ENCODE results near the gene ZFP62.

ZFP62 gene

GRCh38 chr5:180810959-180811622, 50.0 kb downstream of the ZFP62 start:
- no peak for TF ChIP-seq EZH2 (IDR thresholded peaks at IDR 0.05)
- no peak for TF ChIP-seq POLR2AphosphoS5 (IDR thresholded peaks at IDR 0.05; ENCODE audit: borderline replicate concordance, low read depth, low read length)
- no peak for TF ChIP-seq FOXP2 (optimal IDR thresholded peaks at IDR 0.05; ENCODE audit: control extremely low read depth, extremely low read length, insufficient read depth)
- Histone ChIP-seq H3K9ac (ENCODE audit: insufficient read length) (peak overlapping the region; percentile 97), H3K36me3 (ENCODE audit: insufficient read depth, low read length) (no peaks in the 10 kb centered on the region), H3K27ac (peak overlapping the region; percentile 98), H3K9me3 (ENCODE audit: low read depth, low read length) (no peaks in the 10 kb centered on the region), H3K4me3 (peak overlapping the region; percentile 100)
- no peak for DNase-seq (ENCODE audit: low read depth, low spot score)

DNA sequence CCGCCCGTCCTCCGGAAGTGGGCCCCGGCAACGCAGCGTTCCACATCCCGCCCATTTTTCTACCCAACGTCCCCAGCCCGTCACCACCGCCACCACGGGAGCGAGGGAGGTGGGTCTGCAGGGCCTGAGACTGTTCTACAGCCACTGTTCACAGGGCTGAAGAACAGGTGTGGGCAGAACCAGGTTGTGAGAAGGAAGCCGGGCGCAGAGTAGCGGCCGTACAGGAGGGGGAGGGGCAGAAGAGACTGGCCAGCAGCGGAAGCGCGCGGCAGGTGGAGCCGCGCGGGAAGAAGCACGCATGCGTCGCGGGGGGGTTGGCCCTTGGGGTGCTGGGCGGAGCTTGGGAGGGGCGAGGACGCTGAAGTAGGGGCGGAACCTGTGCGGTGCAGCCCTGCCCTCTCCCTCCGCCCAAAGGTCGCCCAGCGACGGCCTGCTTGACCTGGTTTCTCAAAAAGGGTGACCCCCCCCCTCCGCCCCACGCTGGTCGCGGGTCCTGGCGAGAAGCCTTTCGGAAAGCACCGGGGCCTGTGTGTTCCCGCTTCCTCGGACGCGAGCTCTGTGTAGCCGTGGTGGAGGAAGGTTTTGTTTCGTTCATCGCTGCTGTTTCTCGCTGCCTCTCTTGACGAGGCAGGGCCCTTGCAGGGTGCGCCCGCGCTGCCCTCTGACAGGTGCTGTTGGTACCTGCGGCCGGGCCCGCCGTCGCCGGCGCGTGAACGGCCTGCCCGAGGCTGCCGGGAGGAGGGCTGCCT, 50.7 kb downstream of the ZFP62 start:
- no peak for TF ChIP-seq EZH2 (IDR thresholded peaks at IDR 0.05)
- peak; percentile 48 for TF ChIP-seq FOXP2 (optimal IDR thresholded peaks at IDR 0.05; ENCODE audit: control extremely low read depth, extremely low read length, insufficient read depth)
- peak; percentile 94 for TF ChIP-seq POLR2AphosphoS5 (IDR thresholded peaks at IDR 0.05; ENCODE audit: borderline replicate concordance, low read depth, low read length)
- Histone ChIP-seq H3K9ac (ENCODE audit: insufficient read length) (peak overlapping the region; percentile 97), H3K4me3 (peak overlapping the region; percentile 100), H3K9me3 (ENCODE audit: low read depth, low read length) (no peaks in the 10 kb centered on the region), H3K27ac (peak overlapping the region; percentile 98), H3K36me3 (ENCODE audit: insufficient read depth, low read length) (no peaks in the 10 kb centered on the region)
- peak; percentile 56 for DNase-seq (ENCODE audit: low read depth, low spot score)

- H3K9me3 ChIP-seq (ENCODE audit: low read depth, low read length), result no peaks in the 10 kb centered on the region
- H3K9ac ChIP-seq (ENCODE audit: insufficient read length), result peak overlapping the region; percentile 97
- DNase-seq (ENCODE audit: low read depth, low spot score), result peak; percentile 66
- peak overlapping the region; percentile 100 for H3K4me3 ChIP-seq
- H3K27ac ChIP-seq, result peak overlapping the region; percentile 98
- no peak; the same call in 1 of the 2 replicates for TF ChIP-seq POLR2AphosphoS5 (IDR thresholded peaks at IDR 0.05; ENCODE audit: borderline replicate concordance, low read depth, low read length)
- TF ChIP-seq FOXP2 (optimal IDR thresholded peaks at IDR 0.05; ENCODE audit: control extremely low read depth, extremely low read length, insufficient read depth), result no peak
- no peak for TF ChIP-seq EZH2 (IDR thresholded peaks at IDR 0.05)
- no peaks in the 10 kb centered on the region for H3K36me3 ChIP-seq (ENCODE audit: insufficient read depth, low read length)
These were observed 51.5 kb downstream of the ZFP62 start for GRCh38 chr5:180809403-180810209.

- no peak for DNase-seq (ENCODE audit: low read depth, low spot score)
- Histone ChIP-seq H3K36me3 (ENCODE audit: insufficient read depth, low read length) (no peaks in the 10 kb centered on the region), H3K9me3 (ENCODE audit: low read depth, low read length) (no peaks in the 10 kb centered on the region), H3K4me3 (peak overlapping the region; percentile 100), H3K27ac (peak overlapping the region; percentile 40; the same call in 1 of the 2 replicates), H3K9ac (ENCODE audit: insufficient read length) (peak overlapping the region; percentile 97)
- TF ChIP-seq POLR2AphosphoS5 (IDR thresholded peaks at IDR 0.05; ENCODE audit: borderline replicate concordance, low read depth, low read length) (no peak), FOXP2 (optimal IDR thresholded peaks at IDR 0.05; ENCODE audit: control extremely low read depth, extremely low read length, insufficient read depth) (no peak), EZH2 (IDR thresholded peaks at IDR 0.05) (no peak)
These were observed 52.5 kb downstream of the ZFP62 start for GRCh38 chr5:180808461-180809000.

GRCh38 chr5:180807654-180808414, 53.2 kb downstream of the ZFP62 start:
- Histone ChIP-seq H3K36me3 (ENCODE audit: insufficient read depth, low read length) (no peaks in the 10 kb centered on the region), H3K9ac (ENCODE audit: insufficient read length) (peak overlapping the region; percentile 59), H3K27ac (peak overlapping the region; percentile 40), H3K9me3 (ENCODE audit: low read depth, low read length) (no peaks in the 10 kb centered on the region), H3K4me3 (peak overlapping the region; percentile 100)
- no peak for DNase-seq (ENCODE audit: low read depth, low spot score)
- no peak for TF ChIP-seq POLR2AphosphoS5 (IDR thresholded peaks at IDR 0.05; ENCODE audit: borderline replicate concordance, low read depth, low read length)
- no peak for TF ChIP-seq EZH2 (IDR thresholded peaks at IDR 0.05)
- TF ChIP-seq FOXP2 (optimal IDR thresholded peaks at IDR 0.05; ENCODE audit: control extremely low read depth, extremely low read length, insufficient read depth), result no peak

DNA sequence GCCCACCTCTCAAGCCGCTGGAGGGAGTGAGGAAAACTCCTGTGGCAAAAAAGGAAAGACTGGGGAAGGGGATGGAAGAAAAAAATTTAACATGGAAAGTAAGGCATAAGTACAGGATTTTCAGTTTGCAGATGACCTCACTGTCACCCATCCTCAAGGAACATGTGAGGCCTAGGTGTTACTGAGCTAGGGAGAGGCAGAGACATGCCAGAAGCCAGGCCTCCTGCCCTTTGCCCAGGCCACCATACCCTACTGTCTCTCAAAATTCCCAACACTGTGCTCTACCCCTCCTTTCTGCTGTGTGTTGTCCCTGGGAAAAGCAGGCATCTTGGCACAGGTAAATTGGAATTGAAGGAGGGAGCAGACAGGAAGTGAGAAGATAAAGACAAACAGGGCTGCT, 54.0 kb downstream of the ZFP62 start:
- H3K27ac ChIP-seq, result no peak overlapping the region
- H3K4me3 ChIP-seq, result peak overlapping the region; percentile 100; the same call in 1 of the 2 replicates

DNA sequence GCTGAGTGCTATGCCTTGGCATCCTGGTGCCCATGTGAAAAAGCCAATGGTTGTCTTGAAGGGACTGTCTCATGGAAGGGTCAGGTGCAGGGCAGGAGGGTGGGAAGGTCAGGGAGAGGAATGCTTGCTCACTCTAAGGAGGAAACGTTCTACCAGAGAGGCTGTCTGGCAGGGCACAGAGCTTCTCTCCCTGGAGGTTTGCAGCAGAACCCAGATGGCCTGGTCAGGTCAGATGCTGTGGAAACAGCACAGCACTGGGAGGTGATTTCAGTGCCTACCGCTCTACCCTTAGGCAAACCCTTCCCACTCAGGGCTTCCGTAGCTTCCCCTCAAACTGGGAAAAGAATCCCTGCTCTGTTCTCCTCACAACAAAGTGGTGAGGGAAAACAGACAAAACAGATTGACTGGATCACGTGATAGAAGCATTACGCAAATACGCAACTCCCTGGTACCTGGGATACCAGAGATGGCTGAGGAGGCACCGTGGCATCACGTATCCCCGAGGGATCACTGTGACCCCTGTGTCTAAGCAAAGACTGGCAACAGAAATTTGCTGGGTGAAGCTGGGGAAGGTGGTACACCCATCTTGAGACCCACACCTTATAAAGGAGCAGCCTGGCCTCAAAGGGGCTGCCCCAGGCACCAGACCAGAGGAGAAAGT, 54.6 kb downstream of the ZFP62 start:
- Histone ChIP-seq H3K9me3 (ENCODE audit: low read depth, low read length) (no peaks in the 10 kb centered on the region), H3K27ac (no peak overlapping the region), H3K4me3 (no peak overlapping the region), H3K9ac (ENCODE audit: insufficient read length) (no peak overlapping the region), H3K36me3 (ENCODE audit: insufficient read depth, low read length) (no peaks in the 10 kb centered on the region)
- TF ChIP-seq POLR2AphosphoS5 (IDR thresholded peaks at IDR 0.05; ENCODE audit: borderline replicate concordance, low read depth, low read length) (no peak), FOXP2 (optimal IDR thresholded peaks at IDR 0.05; ENCODE audit: control extremely low read depth, extremely low read length, insufficient read depth) (no peak), EZH2 (IDR thresholded peaks at IDR 0.05) (no peak)
- no peak for DNase-seq (ENCODE audit: low read depth, low spot score)

More for the DNA sequence above, 54.0 kb downstream of the ZFP62 start:
- no peak for TF ChIP-seq EZH2 (IDR thresholded peaks at IDR 0.05)
- TF ChIP-seq FOXP2 (optimal IDR thresholded peaks at IDR 0.05; ENCODE audit: control extremely low read depth, extremely low read length, insufficient read depth), result no peak
- TF ChIP-seq POLR2AphosphoS5 (IDR thresholded peaks at IDR 0.05; ENCODE audit: borderline replicate concordance, low read depth, low read length), result no peak
- H3K36me3 ChIP-seq (ENCODE audit: insufficient read depth, low read length), result no peaks in the 10 kb centered on the region
- no peak overlapping the region for H3K9ac ChIP-seq (ENCODE audit: insufficient read length)
- H3K9me3 ChIP-seq (ENCODE audit: low read depth, low read length), result no peaks in the 10 kb centered on the region
- no peak for DNase-seq (ENCODE audit: low read depth, low spot score)

Data from SK-N-MC (cell line).